Type B pancreatic cell (in vitro differentiated cells): Measurements from ENCODE around the gene TBC1D8. TPM values are rescaled to one million over a fixed set of nuclear protein-coding genes. Genes with fewer than 3 reads are reported as not detected.

Experiments used
- DNase-seq: peaks from one replicate; pipeline ENCODE4 v3.0.0; 2021; ENCODE audit warnings: mixed read lengths; ENCODE audit not compliant: unreplicated experiment; ENCODE audit errors: extremely low spot score
- H3K27ac Mint-ChIP-seq: 2 replicates; pipeline ENCODE4 v1.8.0; 2021; ENCODE audit warnings: mild to moderate bottlenecking, mixed read lengths
- H3K27me3 Mint-ChIP-seq: 2 replicates; pipeline ENCODE4 v1.8.0; 2021; ENCODE audit warnings: mixed read lengths
- H3K36me3 Mint-ChIP-seq: 2 replicates; pipeline ENCODE4 v1.8.0; 2021; ENCODE audit warnings: mixed read lengths
- H3K4me1 Mint-ChIP-seq: one replicate; pipeline ENCODE4 v1.8.0; 2021; ENCODE audit warnings: mixed read lengths; ENCODE audit not compliant: unreplicated experiment
- H3K4me3 Mint-ChIP-seq: 2 replicates; pipeline ENCODE4 v1.8.0; 2021; ENCODE audit warnings: mild to moderate bottlenecking, mixed read lengths
- H3K9me3 Mint-ChIP-seq: 2 replicates; pipeline ENCODE4 v1.8.0; 2021; ENCODE audit warnings: mixed read lengths
- CTCF ChIP-seq: fragments of 200-600 bp; sonication (generic); conservative IDR thresholded peaks from 2 replicates; pipeline ENCODE4 v1.5.0; 2021; ENCODE audit warnings: antibody characterized with exemption, mild to moderate bottlenecking
- total RNA-seq: library from RNA; stranded (reverse); gene quantifications from 2 replicates; pipeline ENCODE4 v1.2.1, GENCODE V29; 2021; ENCODE audit warnings: low replicate concordance

Gene TBC1D8
- total RNA-seq, 1 donor from 2014 or later = 20.1 TPM

- DNase-seq = no peak
- Mint-ChIP-seq H3K4me1 (peaks cover 51% of the 10 kb centered on the region), H3K9me3 (peaks cover 5% of the 10 kb centered on the region), H3K36me3 (peaks cover 8% of the 10 kb centered on the region), H3K27ac (peak overlapping the region; percentile 94), H3K4me3 (no peak overlapping the region), H3K27me3 (no peaks in the 10 kb centered on the region)
- no peak for TF ChIP-seq CTCF
Observed at GRCh38 chr2:101123795-101124471, 27.2 kb downstream of the TBC1D8 start.

GRCh38 chr2:101121174-101121573 is 30.0 kb downstream of the TBC1D8 start:
- H3K4me1 Mint-ChIP-seq = peaks cover 37% of the 10 kb centered on the region
- H3K9me3 Mint-ChIP-seq = no peaks in the 10 kb centered on the region
- peaks cover 3% of the 10 kb centered on the region for H3K36me3 Mint-ChIP-seq
- no peak overlapping the region for H3K4me3 Mint-ChIP-seq
- no peak for TF ChIP-seq CTCF
- no peak for DNase-seq
- no peaks in the 10 kb centered on the region for H3K27me3 Mint-ChIP-seq
- peak overlapping the region; percentile 78 for H3K27ac Mint-ChIP-seq

DNA sequence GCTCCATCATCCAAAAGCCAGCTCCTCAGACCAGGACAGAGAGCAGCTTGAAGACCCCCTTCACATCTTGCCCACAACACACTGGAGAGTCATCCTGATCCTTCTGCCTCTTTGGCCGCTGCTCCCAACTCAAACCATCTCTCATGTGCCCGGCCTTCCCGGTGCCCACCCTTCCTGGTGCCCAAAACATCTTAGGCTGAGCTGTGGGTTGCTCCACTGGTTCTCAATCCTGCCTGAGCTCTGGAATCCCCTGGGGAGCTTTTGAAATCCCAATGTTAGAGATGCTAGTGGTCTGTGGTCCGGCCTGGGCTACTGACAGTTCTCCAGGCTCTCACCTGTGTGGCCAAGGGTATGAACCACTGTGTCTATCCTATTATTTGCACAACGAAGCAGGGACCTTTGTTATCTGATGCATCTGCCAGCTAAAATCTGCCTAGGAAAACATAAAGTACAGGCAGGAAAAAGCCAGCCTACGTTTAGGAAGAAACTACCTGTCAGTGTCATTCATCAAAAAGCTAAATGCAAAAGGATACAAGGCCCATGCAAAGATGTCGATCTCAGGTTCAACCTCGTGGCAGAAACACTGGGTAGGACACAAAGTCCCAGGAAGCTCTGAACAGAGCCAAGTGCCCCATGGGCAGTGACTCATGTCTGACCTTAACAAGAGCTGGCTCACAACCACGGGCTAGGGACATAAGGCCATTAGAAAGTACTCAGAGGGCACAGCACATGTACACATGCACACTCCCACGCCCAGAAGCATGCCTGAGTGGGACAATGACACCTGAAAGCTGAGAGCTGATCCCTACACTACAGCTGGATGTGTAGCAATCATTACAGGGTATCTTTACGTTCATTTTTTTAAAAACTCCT is 30.8 kb downstream of the TBC1D8 start:
- Mint-ChIP-seq H3K27ac (peak overlapping the region; percentile 78), H3K27me3 (no peaks in the 10 kb centered on the region), H3K9me3 (no peaks in the 10 kb centered on the region), H3K36me3 (peaks cover 3% of the 10 kb centered on the region), H3K4me1 (peaks cover 34% of the 10 kb centered on the region), H3K4me3 (peak overlapping the region; percentile 44)
- DNase-seq = no peak
- no peak for TF ChIP-seq CTCF

DNA sequence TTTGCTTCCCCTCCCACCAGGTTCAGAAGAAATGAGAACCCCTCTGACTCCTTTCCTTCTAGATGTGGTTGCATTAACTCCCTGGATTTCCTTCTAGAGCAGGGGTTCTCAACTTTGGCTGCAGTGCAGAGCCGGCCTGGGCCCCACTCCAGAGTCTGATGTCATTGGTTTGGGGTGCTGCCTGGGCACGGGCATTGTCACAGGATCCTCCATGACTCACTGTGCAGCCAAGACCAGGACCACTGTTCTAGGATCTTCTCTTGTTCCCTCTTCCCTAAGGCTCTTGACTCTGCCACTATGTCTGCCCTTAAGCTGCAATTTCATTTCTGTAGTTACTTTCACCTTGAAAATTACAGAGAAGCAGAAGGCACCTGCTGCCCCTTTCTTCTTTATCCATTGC is 31.8 kb downstream of the TBC1D8 start:
- peak overlapping the region; percentile 78 for H3K27ac Mint-ChIP-seq
- no peaks in the 10 kb centered on the region for H3K27me3 Mint-ChIP-seq
- TF ChIP-seq CTCF = no peak
- H3K36me3 Mint-ChIP-seq = peaks cover 3% of the 10 kb centered on the region
- H3K9me3 Mint-ChIP-seq = no peaks in the 10 kb centered on the region
- H3K4me3 Mint-ChIP-seq = peak overlapping the region; percentile 19
- no peak for DNase-seq
- peaks cover 32% of the 10 kb centered on the region for H3K4me1 Mint-ChIP-seq

DNA sequence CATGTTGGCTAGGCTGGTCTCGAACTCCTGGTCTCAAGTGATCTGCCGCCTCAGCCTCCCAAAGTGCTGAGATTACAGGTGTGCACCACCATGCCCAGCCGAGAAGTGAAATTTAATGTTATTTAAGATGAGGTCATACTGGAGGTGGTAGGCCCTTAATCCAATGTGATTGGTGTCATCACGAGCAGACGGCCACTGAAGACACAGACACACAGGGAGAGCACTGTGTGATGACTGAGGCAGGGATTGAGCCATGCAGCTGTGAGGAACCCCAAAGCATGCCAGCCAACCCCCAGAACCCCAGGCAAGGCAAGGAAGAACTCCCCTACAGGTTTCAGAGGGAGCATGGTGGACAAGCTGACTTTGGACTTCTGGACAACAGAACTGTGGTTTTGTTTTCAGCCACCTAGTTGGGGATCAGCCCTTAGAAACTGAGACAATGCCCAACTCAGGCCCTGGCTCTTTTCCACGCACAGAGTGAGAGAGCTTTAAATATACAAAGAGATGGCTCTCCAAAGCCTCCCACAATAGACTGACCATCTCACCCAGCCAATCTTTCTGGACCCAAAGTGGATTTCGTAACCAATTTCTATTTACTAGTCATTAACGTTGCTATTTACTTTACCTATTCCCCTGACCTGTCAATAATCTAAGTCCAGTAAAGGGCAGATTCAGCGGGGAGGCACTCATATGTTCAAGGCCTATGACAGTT is 34.2 kb downstream of the TBC1D8 start:
- Mint-ChIP-seq H3K27me3 (peaks cover 3% of the 10 kb centered on the region), H3K4me1 (peaks cover 41% of the 10 kb centered on the region), H3K4me3 (no peak overlapping the region), H3K9me3 (no peaks in the 10 kb centered on the region), H3K36me3 (peaks cover 3% of the 10 kb centered on the region), H3K27ac (no peak overlapping the region)
- TF ChIP-seq CTCF = no peak
- no peak for DNase-seq
